SK-N-SH (cell line): Measurements from ENCODE around the gene DUT. TPM values are rescaled to one million over a fixed set of nuclear protein-coding genes. Genes with fewer than 3 reads are reported as not detected.

Source experiments
- CTCF ChIA-PET: fragments of 300-600, 350-600 bp; formaldehyde crosslinking; extraction: SDS; loops from one replicate; lab custom pipeline; 2021; lab: Yijun Ruan, JAX
- POLR2A ChIA-PET: fragments of 350-600 bp; sonication (Branson Sonifier 250); formaldehyde crosslinking; extraction: SDS; loops from one replicate; lab custom pipeline; 2020; ENCODE audit warnings: antibody characterized with exemption, inconsistent platforms; lab: Yijun Ruan, JAX
- DNase-seq: peaks from one replicate; pipeline ENCODE4 v3.0.0; 2012
- H2AFZ ChIP-seq: fragments of 200-600 bp; sonication (generic); 2 replicates; pipeline ENCODE4 v1.8.1; 2016; ENCODE audit warnings: antibody characterized with exemption, mild to moderate bottlenecking, low read depth
- H3F3A ChIP-seq: fragments of 200-600 bp; sonication (generic); replicated peaks from 2 replicates; pipeline ENCODE3; 2016; ENCODE audit warnings: antibody characterized with exemption, mild to moderate bottlenecking; ENCODE audit not compliant: insufficient read depth
- H3K27ac ChIP-seq, 2 experiments: fragments of 200-500 bp in 1 of 2; fragments of 200-600 bp in 1 of 2; sonication (Bioruptor generic) in 1 of 2; sonication (generic), shearing (Covaris generic) in 1 of 2; 2 replicates each; pipeline versions ENCODE4 v1.5.1 to v1.6.1; 2014 to 2016; ENCODE audit warnings: low read depth in 2 of 2, inconsistent platforms in 1 of 2, low read length in 1 of 2, mild to moderate bottlenecking in 1 of 2, mixed read lengths in 1 of 2
- H3K27me3 ChIP-seq: fragments of 200-600 bp; sonication (generic), shearing (Covaris generic); 2 replicates; pipeline ENCODE4 v1.6.1; 2016; ENCODE audit warnings: mixed run types; ENCODE audit not compliant: insufficient read depth
- H3K36me3 ChIP-seq, 2 experiments: fragments of 200-500 bp in 1 of 2; fragments of 200-600 bp in 1 of 2; sonication (Bioruptor generic) in 1 of 2; sonication (generic) in 1 of 2; replicated peaks in 1 of 2; 2 replicates each; pipeline versions ENCODE3 to v1.5.1; 2014 to 2016; ENCODE audit warnings: low read length in 1 of 2, mild to moderate bottlenecking in 1 of 2; ENCODE audit not compliant: insufficient read depth in 2 of 2, control insufficient read depth in 1 of 2
- H3K4me1 ChIP-seq, 2 experiments: fragments of 200-500 bp in 1 of 2; fragments of 200-600 bp in 1 of 2; sonication (Bioruptor generic) in 1 of 2; sonication (generic), shearing (Covaris generic) in 1 of 2; 2 replicates each; pipeline versions ENCODE4 v1.5.1 to v1.6.1; 2014 to 2016; ENCODE audit warnings: low read depth in 1 of 2, low read length in 1 of 2, mixed run types in 1 of 2; ENCODE audit not compliant: insufficient read depth in 2 of 2, control insufficient read depth in 1 of 2
- H3K4me2 ChIP-seq: fragments of 200-600 bp; sonication (generic), shearing (Covaris generic); 2 replicates; pipeline ENCODE4 v1.6.1; 2017; ENCODE audit warnings: mixed run types
- H3K4me3 ChIP-seq, 2 experiments: fragments of 200-500 bp in 1 of 2; fragments of 200-600 bp in 1 of 2; sonication (Bioruptor generic) in 1 of 2; sonication (generic), shearing (Covaris generic) in 1 of 2; 2 replicates each; pipeline versions ENCODE4 v1.5.1 to v1.8.1; 2014 to 2016; ENCODE audit warnings: low read depth in 2 of 2, inconsistent platforms in 1 of 2, low read length in 1 of 2, mild to moderate bottlenecking in 1 of 2, mixed read lengths in 1 of 2, moderate library complexity in 1 of 2
- H3K79me2 ChIP-seq: fragments of 200-600 bp; sonication (generic); 2 replicates; pipeline ENCODE4 v1.8.1; 2017; ENCODE audit warnings: mild to moderate bottlenecking; ENCODE audit not compliant: insufficient read depth
- H3K9ac ChIP-seq: fragments of 200-600 bp; sonication (generic); 2 replicates; pipeline ENCODE4 v1.6.1; 2017; ENCODE audit warnings: mixed run types
- H3K9me2 ChIP-seq: fragments of 200-600 bp; sonication (generic); 2 replicates; pipeline ENCODE4 v1.6.1; 2017; ENCODE audit warnings: mixed run types
- H3K9me3 ChIP-seq: fragments of 200-600 bp; sonication (generic); 2 replicates; pipeline ENCODE4 v1.6.1; 2017; ENCODE audit warnings: mixed run types, mild to moderate bottlenecking, moderate library complexity
- H4K20me1 ChIP-seq: fragments of 200-600 bp; sonication (generic); 2 replicates; pipeline ENCODE4 v1.6.1; 2017; ENCODE audit warnings: mild to moderate bottlenecking, mixed run types; ENCODE audit not compliant: insufficient read depth
- EP300 ChIP-seq, 2 experiments: IDR thresholded peaks; 2 replicates each; pipeline versions ENCODE4 v1.4.0 to v1.6.1; 2012; ENCODE audit warnings: borderline replicate concordance in 1 of 2, low read depth in 1 of 2, low read length in 1 of 2
- FOSL2 ChIP-seq: IDR thresholded peaks from 2 replicates; pipeline ENCODE4 v1.4.0; 2012; ENCODE audit warnings: low read depth, mild to moderate bottlenecking, moderate library complexity, borderline replicate concordance
- FOXM1 ChIP-seq: IDR thresholded peaks from 2 replicates; pipeline ENCODE4 v1.4.0; 2012; ENCODE audit warnings: low read depth, mild to moderate bottlenecking
- JUND ChIP-seq: IDR thresholded peaks from 2 replicates; pipeline ENCODE4 v1.4.0; 2012
- MXI1 ChIP-seq: IDR thresholded peaks from 2 replicates; pipeline ENCODE4 v1.6.1; 2012; ENCODE audit warnings: mild to moderate bottlenecking, low read depth, low read length, improper control_type of control experiment
- NFIC ChIP-seq: IDR thresholded peaks from 2 replicates; pipeline ENCODE4 v1.4.0; 2012; ENCODE audit warnings: borderline replicate concordance
- POLR2AphosphoS5 ChIP-seq: IDR thresholded peaks from 2 replicates; pipeline ENCODE4 v1.6.1; 2012; ENCODE audit warnings: low read depth, low read length
- RCOR1 ChIP-seq: fragments of 150-350 bp; IDR thresholded peaks from 2 replicates; pipeline ENCODE4 v1.6.1; 2017; ENCODE audit warnings: antibody characterized with exemption, low read length
- RXRA ChIP-seq: IDR thresholded peaks from 2 replicates; pipeline ENCODE4 v1.4.0; 2012; ENCODE audit warnings: low read depth, mild to moderate bottlenecking, borderline replicate concordance
- TCF12 ChIP-seq: IDR thresholded peaks from 2 replicates; pipeline ENCODE4 v1.4.0; 2012
- TEAD4 ChIP-seq: IDR thresholded peaks from 2 replicates; pipeline ENCODE4 v1.4.0; 2012; ENCODE audit warnings: mild to moderate bottlenecking, borderline replicate concordance; ENCODE audit not compliant: insufficient read depth
- WGBS: methylation state at CpG from one replicate; pipeline ENCODE4 v1.1.6; 2017; ENCODE audit warnings: low lambda C conversion rate; 5-methylcytosine and 5-hydroxymethylcytosine counted together
- polyA plus RNA-seq, 3 experiments: library from polyadenylated mRNA; depleted of rRNA; stranded (reverse); fragments of >200 nt; gene quantifications; 2 replicates each; pipeline ENCODE4 v1.2.3, GENCODE V29; 2012
- TF ChIP-seq, protein P1 (sequence below): IDR thresholded peaks from 2 replicates; pipeline ENCODE4 v1.4.0; 2012; ENCODE audit warnings: low read depth
- TF ChIP-seq, protein P2 (sequence below): fragments of 150-350 bp; IDR thresholded peaks from 2 replicates; pipeline ENCODE4 v1.6.1; 2017; ENCODE audit warnings: antibody characterized with exemption, low read length, low read depth, borderline replicate concordance

DUT gene
- polyA plus RNA-seq, 1 of the 3 experiments (the other 2 are of a cell fraction), result 79.3 TPM

DNA sequence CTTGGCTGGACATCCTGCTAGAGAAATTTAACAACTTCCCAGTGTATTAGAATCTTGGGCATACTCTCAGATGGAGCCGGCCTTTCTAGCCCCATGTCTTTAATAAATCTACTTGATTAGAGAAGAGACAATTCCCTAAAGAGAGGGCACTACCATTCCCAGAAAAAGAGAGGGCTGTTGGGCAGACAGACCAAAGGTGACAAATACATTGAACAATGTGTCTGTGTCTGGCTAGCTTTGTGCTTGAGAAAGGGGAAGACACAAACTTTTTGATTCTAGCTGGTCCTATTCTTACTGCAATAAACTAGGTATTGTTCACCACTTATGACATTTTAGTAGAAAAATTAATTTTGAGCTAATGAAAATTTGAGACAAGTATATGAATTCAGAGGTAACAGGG lies 57.7 kb downstream of the DUT start:
- Histone ChIP-seq H3K27me3 (no peaks in the 10 kb centered on the region), H2AFZ (no peak overlapping the region), H3K9me3 (no peaks in the 10 kb centered on the region), H3K4me1 (peaks cover 0 to 27% of the 10 kb centered on the region in 2 experiments), H4K20me1 (no peaks in the 10 kb centered on the region), H3K79me2 (no peaks in the 10 kb centered on the region), H3F3A (peaks cover 58% of the 10 kb centered on the region), H3K4me3 (no peak overlapping the region), H3K36me3 (no peaks in the 10 kb centered on the region), H3K27ac (peak overlapping the region; percentile 60 to 90), H3K9me2 (no peaks in the 10 kb centered on the region), H3K4me2 (peak overlapping the region; percentile 42; the same call in 1 of the 2 replicates), H3K9ac (peak overlapping the region; percentile 58; the same call in 1 of the 2 replicates)
- POLR2A ChIA-PET, result no interaction called here
- no peak for TF ChIP-seq MXI1
- TF ChIP-seq RXRA, result no peak
- no peak for TF ChIP-seq TCF12
- peak; percentile 8; the same call in 1 of the 2 replicates for TF ChIP-seq NFIC
- no peak for TF ChIP-seq FOSL2
- no peak for TF ChIP-seq JUND
- no peak for DNase-seq
- WGBS, result 80% methylated on average over 1 of the region's 1 CpG
- CTCF ChIA-PET, result interaction anchor here (0.8 to 1.3 kb wide), 2 partner anchors 14 to 31 kb away, joined by 4 read pairs; no protein-coding TSS in a partner anchor

DNA sequence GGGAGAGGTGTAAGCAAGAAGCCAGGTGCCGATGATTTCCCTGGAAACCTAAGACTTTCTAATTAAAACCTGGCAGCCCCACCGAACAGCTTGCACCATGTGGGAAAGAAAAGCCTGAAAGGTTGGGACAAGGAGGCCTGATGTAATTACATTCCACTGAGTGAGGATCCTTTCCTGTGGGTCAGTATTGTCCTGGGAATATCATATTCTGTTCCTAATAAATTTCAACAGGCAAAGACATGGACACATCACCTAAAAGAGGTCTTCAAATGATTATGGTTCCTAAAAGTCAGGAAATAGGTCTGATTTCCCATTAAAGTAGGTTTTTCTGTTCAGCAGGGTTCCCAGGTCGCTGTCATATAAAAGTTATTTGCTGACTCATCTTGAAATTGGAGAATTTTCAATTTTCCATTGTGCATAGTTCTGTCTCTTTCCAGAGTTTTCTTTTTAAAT lies 58.5 kb downstream of the DUT start:
- peaks cover under 1 to 23% of the 10 kb centered on the region in 2 experiments for H3K4me1 ChIP-seq
- DNase-seq, result no peak
- no peaks in the 10 kb centered on the region for H4K20me1 ChIP-seq
- H3K4me3 ChIP-seq, result no peak overlapping the region
- ChIA-PET CTCF (interaction anchor here (1.3 kb wide), 1 partner anchor 31 kb away, joined by 4 read pairs; no protein-coding TSS in a partner anchor), POLR2A (no interaction called here)
- H3K79me2 ChIP-seq, result no peaks in the 10 kb centered on the region
- H3K27me3 ChIP-seq, result no peaks in the 10 kb centered on the region
- H3K9me2 ChIP-seq, result no peaks in the 10 kb centered on the region
- no peaks in the 10 kb centered on the region for H3K9me3 ChIP-seq
- peak overlapping the region; percentile 53; the same call in 1 of the 2 replicates for H2AFZ ChIP-seq
- H3K9ac ChIP-seq, result peak overlapping the region; percentile 58
- H3F3A ChIP-seq, result peaks cover 55% of the 10 kb centered on the region
- no peaks in the 10 kb centered on the region for H3K36me3 ChIP-seq
- H3K27ac ChIP-seq, result peak overlapping the region; percentile 60 to 90; a peak in 3 of 4 replicates
- H3K4me2 ChIP-seq, result peak overlapping the region; percentile 14; the same call in 1 of the 2 replicates
- peak in 1 of 2 experiments; percentile 75; a peak in 2 of 4 replicates for TF ChIP-seq EP300 (IDR thresholded peaks at IDR 0.05; ENCODE audit: borderline replicate concordance in 1 of 2, low read depth in 1 of 2, low read length in 1 of 2)
- TF ChIP-seq, protein P1, sequence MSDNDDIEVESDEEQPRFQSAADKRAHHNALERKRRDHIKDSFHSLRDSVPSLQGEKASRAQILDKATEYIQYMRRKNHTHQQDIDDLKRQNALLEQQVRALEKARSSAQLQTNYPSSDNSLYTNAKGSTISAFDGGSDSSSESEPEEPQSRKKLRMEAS, result no peak
- peak; percentile 66 for TF ChIP-seq TCF12
- no peak for TF ChIP-seq POLR2AphosphoS5
- TF ChIP-seq JUND, result peak; percentile 60
- 0 out of 2 replicates have a peak, but pooled peaks have one; percentile 18 for TF ChIP-seq FOXM1
- TF ChIP-seq RCOR1, result no peak
- TF ChIP-seq TEAD4, result peak; percentile 38; the same call in 1 of the 2 replicates
- TF ChIP-seq RXRA, result peak; percentile 15; the same call in 1 of the 2 replicates
- TF ChIP-seq FOSL2, result peak; percentile 74
- TF ChIP-seq NFIC, result peak; percentile 54
- TF ChIP-seq, protein P2, sequence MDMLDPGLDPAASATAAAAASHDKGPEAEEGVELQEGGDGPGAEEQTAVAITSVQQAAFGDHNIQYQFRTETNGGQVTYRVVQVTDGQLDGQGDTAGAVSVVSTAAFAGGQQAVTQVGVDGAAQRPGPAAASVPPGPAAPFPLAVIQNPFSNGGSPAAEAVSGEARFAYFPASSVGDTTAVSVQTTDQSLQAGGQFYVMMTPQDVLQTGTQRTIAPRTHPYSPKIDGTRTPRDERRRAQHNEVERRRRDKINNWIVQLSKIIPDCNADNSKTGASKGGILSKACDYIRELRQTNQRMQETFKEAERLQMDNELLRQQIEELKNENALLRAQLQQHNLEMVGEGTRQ, result no peak
- WGBS, result 42% methylated on average over 3 of the region's 3 CpGs
